Measurements from ENCODE around the gene KIF26B.

The KIF26B gene

DNA sequence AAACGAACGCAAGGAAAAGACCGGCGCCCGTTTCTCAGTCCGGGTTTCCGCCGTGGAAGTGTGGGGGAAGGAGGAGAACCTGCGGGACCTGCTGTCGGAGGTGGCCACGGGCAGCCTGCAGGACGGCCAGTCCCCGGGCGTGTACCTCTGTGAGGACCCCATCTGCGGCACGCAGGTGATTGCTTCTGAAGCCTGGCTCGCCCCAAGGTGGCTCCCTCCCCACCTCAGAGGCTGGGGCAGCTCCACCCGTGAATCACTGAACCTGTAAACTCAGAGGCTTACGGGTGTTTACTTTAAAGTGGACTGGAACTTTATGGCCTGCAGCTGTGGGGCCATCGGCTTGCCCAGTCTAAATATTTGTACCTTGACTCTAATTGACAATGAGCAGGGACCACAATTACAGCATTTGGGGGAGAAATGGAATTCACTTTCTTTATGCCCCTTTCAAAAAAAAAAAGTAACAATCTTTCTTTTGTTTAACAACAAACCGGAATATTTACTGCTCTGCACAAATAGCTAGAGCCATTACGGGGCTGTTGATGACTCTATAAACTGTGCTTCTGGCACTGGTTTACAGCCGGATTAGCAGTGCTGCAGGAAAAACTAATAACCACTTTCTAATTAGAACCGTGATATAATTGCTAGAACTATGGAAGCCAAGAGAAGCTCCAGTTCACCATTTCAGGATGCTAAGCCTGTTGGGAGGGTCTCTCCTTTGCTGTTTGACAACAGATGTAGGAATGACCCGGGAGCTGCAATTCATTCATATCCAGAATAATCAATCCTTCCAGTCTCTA is 454.8 kb downstream of the KIF26B start:
- no peaks in the 10 kb centered on the region for H3K9me3 Mint-ChIP-seq
- H3K27ac Mint-ChIP-seq (ENCODE audit: low read depth), result no peak overlapping the region
- H3K36me3 Mint-ChIP-seq (ENCODE audit: insufficient read depth), result peaks cover 2% of the 10 kb centered on the region
- H3K4me3 Mint-ChIP-seq, result no peak overlapping the region
- DNase-seq (ENCODE audit: low spot score in 2 of 2) (no peak), ATAC-seq (replicated peaks; ENCODE audit: extremely low read depth, poor library complexity, severe bottlenecking) (no peak)
- H3K4me1 Mint-ChIP-seq, result no peaks in the 10 kb centered on the region
- peaks cover 29% of the 10 kb centered on the region for H3K27me3 Mint-ChIP-seq

DNA sequence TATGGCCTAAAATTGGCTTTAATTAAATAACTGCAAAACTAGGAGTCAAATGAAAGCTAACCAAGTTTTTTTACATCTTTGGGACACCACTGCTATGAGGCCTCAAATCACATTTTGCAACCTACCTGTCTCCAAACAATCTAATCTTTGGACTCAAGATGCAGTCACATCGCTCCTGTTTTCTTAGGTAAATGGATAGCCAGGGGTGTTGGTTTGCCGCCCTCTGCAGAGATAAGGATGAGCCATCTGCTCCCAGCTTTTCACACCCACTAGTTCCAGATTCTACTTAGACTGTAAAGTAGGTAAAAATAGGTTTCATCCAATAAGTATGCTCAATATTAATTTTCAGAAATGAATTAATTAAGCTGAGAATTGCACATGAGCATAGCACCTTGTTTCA is 456.5 kb downstream of the KIF26B start:
- H3K4me3 Mint-ChIP-seq, result no peak overlapping the region
- no peak for DNase-seq (ENCODE audit: low spot score in 2 of 2)
- no peak overlapping the region for H3K27ac Mint-ChIP-seq (ENCODE audit: low read depth)
- peaks cover 20% of the 10 kb centered on the region for H3K27me3 Mint-ChIP-seq
- no peaks in the 10 kb centered on the region for H3K9me3 Mint-ChIP-seq
- no peak for ATAC-seq (replicated peaks; ENCODE audit: extremely low read depth, poor library complexity, severe bottlenecking)
- peaks cover 2% of the 10 kb centered on the region for H3K36me3 Mint-ChIP-seq (ENCODE audit: insufficient read depth)
- H3K4me1 Mint-ChIP-seq, result no peaks in the 10 kb centered on the region

GRCh38 chr1:245614476-245614875 is 459.7 kb downstream of the KIF26B start:
- no peaks in the 10 kb centered on the region for H3K9me3 Mint-ChIP-seq
- H3K4me3 Mint-ChIP-seq, result no peak overlapping the region
- H3K27ac Mint-ChIP-seq (ENCODE audit: low read depth), result no peak overlapping the region
- peaks cover 2% of the 10 kb centered on the region for H3K36me3 Mint-ChIP-seq (ENCODE audit: insufficient read depth)
- ATAC-seq (replicated peaks; ENCODE audit: extremely low read depth, poor library complexity, severe bottlenecking) (no peak), DNase-seq (ENCODE audit: low spot score in 2 of 2) (no peak)
- no peaks in the 10 kb centered on the region for H3K4me1 Mint-ChIP-seq
- H3K27me3 Mint-ChIP-seq, result peaks cover 14% of the 10 kb centered on the region

- no peak for DNase-seq (ENCODE audit: low spot score in 2 of 2)
- H3K27ac Mint-ChIP-seq (ENCODE audit: low read depth), result no peak overlapping the region
- H3K9me3 Mint-ChIP-seq, result no peaks in the 10 kb centered on the region
- H3K4me3 Mint-ChIP-seq, result no peak overlapping the region
- H3K27me3 Mint-ChIP-seq, result peaks cover 13% of the 10 kb centered on the region
- peaks cover 2% of the 10 kb centered on the region for H3K36me3 Mint-ChIP-seq (ENCODE audit: insufficient read depth)
- no peak for ATAC-seq (replicated peaks; ENCODE audit: extremely low read depth, poor library complexity, severe bottlenecking)
- H3K4me1 Mint-ChIP-seq, result no peaks in the 10 kb centered on the region
These were observed 460.2 kb downstream of the KIF26B start for GRCh38 chr1:245615001-245615400.

DNA sequence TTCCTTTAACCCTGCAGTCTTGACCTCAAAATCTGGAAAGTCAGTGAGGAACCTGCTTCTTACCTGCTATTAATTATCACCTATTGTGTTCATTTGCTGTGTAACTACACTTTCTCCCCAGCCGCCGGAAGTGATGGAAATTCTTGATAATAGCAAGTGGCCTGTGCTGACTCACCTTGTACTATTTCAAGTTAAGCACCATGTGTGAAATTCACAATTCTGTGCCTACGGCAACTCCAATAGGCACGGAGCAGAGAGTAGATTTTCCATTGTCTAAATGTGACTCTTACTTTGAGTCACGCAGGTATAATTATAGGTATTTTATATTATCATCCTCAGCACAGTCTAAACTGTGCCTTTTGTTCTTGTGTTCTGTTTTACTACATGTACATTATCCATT is 466.8 kb downstream of the KIF26B start:
- ATAC-seq (replicated peaks; ENCODE audit: extremely low read depth, poor library complexity, severe bottlenecking), result no peak
- Mint-ChIP-seq H3K4me1 (no peaks in the 10 kb centered on the region), H3K36me3 (ENCODE audit: insufficient read depth) (no peaks in the 10 kb centered on the region), H3K27ac (ENCODE audit: low read depth) (no peak overlapping the region), H3K9me3 (no peaks in the 10 kb centered on the region), H3K27me3 (peaks cover 21% of the 10 kb centered on the region), H3K4me3 (no peak overlapping the region)
- DNase-seq (ENCODE audit: low spot score in 2 of 2), result no peak

GRCh38 chr1:245622332-245623014 is 467.7 kb downstream of the KIF26B start:
- no peak for ATAC-seq (replicated peaks; ENCODE audit: extremely low read depth, poor library complexity, severe bottlenecking)
- H3K27ac Mint-ChIP-seq (ENCODE audit: low read depth), result no peak overlapping the region
- no peaks in the 10 kb centered on the region for H3K36me3 Mint-ChIP-seq (ENCODE audit: insufficient read depth)
- DNase-seq (ENCODE audit: low spot score in 2 of 2), result no peak
- no peak overlapping the region for H3K4me3 Mint-ChIP-seq
- H3K9me3 Mint-ChIP-seq, result peaks cover 4% of the 10 kb centered on the region
- H3K4me1 Mint-ChIP-seq, result no peaks in the 10 kb centered on the region
- peaks cover 30% of the 10 kb centered on the region for H3K27me3 Mint-ChIP-seq

DNA sequence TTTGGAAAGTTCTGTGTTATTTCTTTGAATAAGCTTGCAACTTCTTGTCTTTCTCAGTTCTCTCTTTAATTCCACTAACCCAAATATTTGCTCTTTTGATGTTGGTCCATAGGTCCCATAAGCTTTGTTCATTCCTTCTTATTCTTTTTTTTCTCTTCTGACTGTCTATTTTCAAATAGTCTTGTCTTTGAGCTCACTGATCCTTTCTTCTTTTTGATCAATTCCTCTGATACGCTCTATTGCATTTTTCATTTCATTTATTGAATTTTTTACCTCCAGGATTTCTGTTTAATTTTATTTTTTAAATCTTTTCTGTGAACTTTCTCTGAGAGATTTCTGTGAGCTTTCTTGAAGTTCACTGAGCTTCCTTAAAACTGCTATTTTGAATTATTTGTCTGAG is 486.6 kb downstream of the KIF26B start:
- no peak overlapping the region for H3K4me3 Mint-ChIP-seq
- ATAC-seq (replicated peaks; ENCODE audit: extremely low read depth, poor library complexity, severe bottlenecking) (no peak), DNase-seq (ENCODE audit: low spot score in 2 of 2) (no peak)
- no peaks in the 10 kb centered on the region for H3K4me1 Mint-ChIP-seq
- no peak overlapping the region for H3K27ac Mint-ChIP-seq (ENCODE audit: low read depth)
- H3K27me3 Mint-ChIP-seq, result peaks cover 27% of the 10 kb centered on the region
- peaks cover 12% of the 10 kb centered on the region for H3K9me3 Mint-ChIP-seq
- no peaks in the 10 kb centered on the region for H3K36me3 Mint-ChIP-seq (ENCODE audit: insufficient read depth)

DNA sequence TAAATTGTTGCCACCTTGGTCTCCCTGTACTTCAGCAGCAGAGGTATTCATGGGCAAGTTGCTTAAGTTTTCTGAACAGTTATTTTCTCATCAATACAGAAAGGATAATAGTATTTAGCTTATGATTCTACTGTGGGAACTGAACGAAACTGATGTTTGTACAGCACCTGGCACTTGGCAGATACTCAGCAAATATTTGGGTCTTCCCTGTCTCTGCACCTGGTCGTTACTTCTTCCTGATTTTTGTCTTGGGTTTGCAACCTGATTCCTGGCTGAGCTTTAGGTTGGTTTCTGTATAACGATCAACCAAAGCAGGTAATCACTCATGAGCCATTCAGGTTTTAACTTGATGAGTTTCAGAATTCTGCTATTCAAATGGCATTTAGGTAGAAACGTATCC is 490.6 kb downstream of the KIF26B start:
- Mint-ChIP-seq H3K9me3 (peaks cover 18% of the 10 kb centered on the region), H3K4me1 (no peaks in the 10 kb centered on the region), H3K27me3 (peaks cover 40% of the 10 kb centered on the region), H3K36me3 (ENCODE audit: insufficient read depth) (peaks cover 2% of the 10 kb centered on the region), H3K4me3 (no peak overlapping the region), H3K27ac (ENCODE audit: low read depth) (no peak overlapping the region)
- no peak for ATAC-seq (replicated peaks; ENCODE audit: extremely low read depth, poor library complexity, severe bottlenecking)
- DNase-seq (ENCODE audit: low spot score in 2 of 2), result no peak

GRCh38 chr1:245645894-245646293 is 491.1 kb downstream of the KIF26B start:
- H3K27ac Mint-ChIP-seq (ENCODE audit: low read depth), result no peak overlapping the region
- peaks cover 18% of the 10 kb centered on the region for H3K9me3 Mint-ChIP-seq
- H3K4me3 Mint-ChIP-seq, result no peak overlapping the region
- DNase-seq (ENCODE audit: low spot score in 2 of 2) (no peak), ATAC-seq (replicated peaks; ENCODE audit: extremely low read depth, poor library complexity, severe bottlenecking) (no peak)
- H3K27me3 Mint-ChIP-seq, result peaks cover 40% of the 10 kb centered on the region
- no peaks in the 10 kb centered on the region for H3K4me1 Mint-ChIP-seq
- H3K36me3 Mint-ChIP-seq (ENCODE audit: insufficient read depth), result peaks cover 2% of the 10 kb centered on the region

DNA sequence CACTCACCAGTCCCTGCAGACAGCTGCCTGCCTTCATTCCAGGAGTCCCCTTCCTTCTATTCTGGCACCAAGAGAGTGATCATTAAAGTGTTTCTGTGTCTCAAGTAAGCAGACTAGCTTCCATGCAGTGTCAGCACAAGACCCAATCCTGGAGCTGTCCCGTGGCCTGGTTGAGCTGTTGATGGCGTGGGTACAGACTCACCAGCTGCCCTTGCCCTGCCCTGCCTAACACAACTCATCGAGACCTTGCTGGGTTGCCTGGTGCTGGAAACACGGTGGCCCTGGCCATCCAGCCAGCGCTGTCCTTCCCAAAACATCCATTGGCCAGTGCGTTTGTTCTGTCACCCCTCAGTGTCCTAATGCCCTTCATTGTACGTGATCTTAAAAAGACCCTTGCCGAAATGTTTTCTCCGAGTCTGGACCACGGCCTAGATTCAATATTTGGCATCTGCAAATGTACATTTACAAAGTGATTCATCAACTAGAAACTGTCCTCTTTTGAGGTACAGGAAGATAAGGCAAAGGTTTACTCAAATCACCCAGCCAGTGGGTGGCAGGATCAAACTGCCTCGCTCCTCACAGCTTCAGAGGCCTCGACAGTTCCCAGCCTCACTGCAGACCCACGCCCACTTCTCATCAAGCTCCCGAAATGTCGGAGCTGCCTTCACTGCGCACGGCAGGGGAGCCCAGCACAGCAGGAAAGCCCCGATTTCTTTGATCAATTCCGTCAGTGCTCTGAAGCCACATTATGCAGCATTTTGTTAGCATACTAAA is 494.2 kb downstream of the KIF26B start:
- ATAC-seq (replicated peaks; ENCODE audit: extremely low read depth, poor library complexity, severe bottlenecking), result no peak
- Mint-ChIP-seq H3K4me3 (no peak overlapping the region), H3K27me3 (peaks cover 45% of the 10 kb centered on the region), H3K27ac (ENCODE audit: low read depth) (no peak overlapping the region), H3K4me1 (no peaks in the 10 kb centered on the region), H3K9me3 (peaks cover 11% of the 10 kb centered on the region), H3K36me3 (ENCODE audit: insufficient read depth) (peaks cover 2% of the 10 kb centered on the region)
- DNase-seq (ENCODE audit: low spot score in 2 of 2), result no peak

- DNase-seq (ENCODE audit: low spot score in 2 of 2) (no peak), ATAC-seq (replicated peaks; ENCODE audit: extremely low read depth, poor library complexity, severe bottlenecking) (no peak)
These were observed 494.9 kb downstream of the KIF26B start for GRCh38 chr1:245649666-245650065.

GRCh38 chr1:245650441-245650960 is 495.7 kb downstream of the KIF26B start:
- H3K4me3 Mint-ChIP-seq, result no peak overlapping the region
- no peak overlapping the region for H3K27ac Mint-ChIP-seq (ENCODE audit: low read depth)
- H3K9me3 Mint-ChIP-seq, result peaks cover 6% of the 10 kb centered on the region
- H3K27me3 Mint-ChIP-seq, result peaks cover 31% of the 10 kb centered on the region
- DNase-seq (ENCODE audit: low spot score in 2 of 2) (no peak), ATAC-seq (replicated peaks; ENCODE audit: extremely low read depth, poor library complexity, severe bottlenecking) (no peak)
- no peaks in the 10 kb centered on the region for H3K4me1 Mint-ChIP-seq
- peaks cover 2% of the 10 kb centered on the region for H3K36me3 Mint-ChIP-seq (ENCODE audit: insufficient read depth)

More at GRCh38 chr1:245649666-245650065, 494.9 kb downstream of the KIF26B start:
- Mint-ChIP-seq H3K9me3 (peaks cover 7% of the 10 kb centered on the region), H3K27ac (ENCODE audit: low read depth) (no peak overlapping the region), H3K4me1 (no peaks in the 10 kb centered on the region), H3K36me3 (ENCODE audit: insufficient read depth) (peaks cover 2% of the 10 kb centered on the region), H3K27me3 (peaks cover 37% of the 10 kb centered on the region), H3K4me3 (no peak overlapping the region)
